WERI-Rb-1 (cell line): ENCODE results near the gene TTLL5.
"Not testable (repeated sequence)": the region's sequence is repeated elsewhere in the genome, so short reads cannot be mapped to it uniquely, and the experiment has no call there.

ENCODE experiments used
- DNase-seq: peaks from one replicate; pipeline ENCODE4 v3.0.0-alpha.2; 2020
- H3K27ac ChIP-seq: fragments of 250-450 bp; sonication (Bioruptor Pico); 2 replicates; pipeline ENCODE4 v1.5.1; 2020; ENCODE audit warnings: mild to moderate bottlenecking, moderate library complexity
- H3K27me3 ChIP-seq: fragments of 250-450 bp; sonication (Bioruptor Pico); 2 replicates; pipeline ENCODE4 v1.5.1; 2021; ENCODE audit warnings: mild to moderate bottlenecking, low read depth, moderate library complexity; ENCODE audit not compliant: insufficient read depth, severe bottlenecking
- H3K36me3 ChIP-seq: fragments of 250-450 bp; sonication (Bioruptor Pico); 2 replicates; pipeline ENCODE4 v1.5.1; 2020; ENCODE audit warnings: mild to moderate bottlenecking, moderate library complexity
- H3K4me3 ChIP-seq: 2 replicates; pipeline ENCODE4 v1.5.1; 2011; ENCODE audit warnings: low read depth, mild to moderate bottlenecking, control low read depth, low read length
- H3K9me3 ChIP-seq: fragments of 250-450 bp; sonication (Bioruptor Pico); 2 replicates; pipeline ENCODE4 v1.5.1; 2021; ENCODE audit warnings: mild to moderate bottlenecking, moderate library complexity; ENCODE audit not compliant: severe bottlenecking
- TF ChIP-seq, protein P1 (sequence below): IDR thresholded peaks from 2 replicates; pipeline ENCODE4 v1.5.1; 2011; ENCODE audit warnings: low read depth, mild to moderate bottlenecking, control low read depth, inconsistent platforms, low read length

Gene TTLL5

DNA sequence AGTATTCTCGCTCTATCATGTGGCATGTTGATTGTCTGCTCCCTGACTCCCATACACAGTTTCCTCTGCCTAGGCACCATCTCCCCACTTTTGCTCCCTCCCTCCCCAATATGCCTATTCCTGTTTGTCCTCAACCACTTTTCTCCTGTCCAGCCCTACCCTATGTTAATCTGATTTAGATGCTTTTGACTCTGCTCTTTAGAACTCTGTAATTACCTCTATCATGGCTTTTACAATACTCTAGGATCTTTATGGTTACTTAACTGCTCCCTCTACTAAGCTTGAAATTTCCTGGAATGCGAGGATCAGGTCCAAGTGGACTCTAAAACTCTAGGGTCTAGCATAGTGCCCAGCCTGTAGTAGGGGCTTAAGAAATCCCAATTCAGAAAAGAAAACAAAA is 252.1 kb downstream of the TTLL5 start:
- DNase-seq = no peak
- Histone ChIP-seq H3K4me3 (no peak overlapping the region), H3K9me3 (no peaks in the 10 kb centered on the region), H3K27me3 (no peaks in the 10 kb centered on the region), H3K36me3 (no peaks in the 10 kb centered on the region; the same call in 1 of the 2 replicates), H3K27ac (no peak overlapping the region)
- TF ChIP-seq, protein P1, sequence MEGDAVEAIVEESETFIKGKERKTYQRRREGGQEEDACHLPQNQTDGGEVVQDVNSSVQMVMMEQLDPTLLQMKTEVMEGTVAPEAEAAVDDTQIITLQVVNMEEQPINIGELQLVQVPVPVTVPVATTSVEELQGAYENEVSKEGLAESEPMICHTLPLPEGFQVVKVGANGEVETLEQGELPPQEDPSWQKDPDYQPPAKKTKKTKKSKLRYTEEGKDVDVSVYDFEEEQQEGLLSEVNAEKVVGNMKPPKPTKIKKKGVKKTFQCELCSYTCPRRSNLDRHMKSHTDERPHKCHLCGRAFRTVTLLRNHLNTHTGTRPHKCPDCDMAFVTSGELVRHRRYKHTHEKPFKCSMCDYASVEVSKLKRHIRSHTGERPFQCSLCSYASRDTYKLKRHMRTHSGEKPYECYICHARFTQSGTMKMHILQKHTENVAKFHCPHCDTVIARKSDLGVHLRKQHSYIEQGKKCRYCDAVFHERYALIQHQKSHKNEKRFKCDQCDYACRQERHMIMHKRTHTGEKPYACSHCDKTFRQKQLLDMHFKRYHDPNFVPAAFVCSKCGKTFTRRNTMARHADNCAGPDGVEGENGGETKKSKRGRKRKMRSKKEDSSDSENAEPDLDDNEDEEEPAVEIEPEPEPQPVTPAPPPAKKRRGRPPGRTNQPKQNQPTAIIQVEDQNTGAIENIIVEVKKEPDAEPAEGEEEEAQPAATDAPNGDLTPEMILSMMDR = no peak

DNA sequence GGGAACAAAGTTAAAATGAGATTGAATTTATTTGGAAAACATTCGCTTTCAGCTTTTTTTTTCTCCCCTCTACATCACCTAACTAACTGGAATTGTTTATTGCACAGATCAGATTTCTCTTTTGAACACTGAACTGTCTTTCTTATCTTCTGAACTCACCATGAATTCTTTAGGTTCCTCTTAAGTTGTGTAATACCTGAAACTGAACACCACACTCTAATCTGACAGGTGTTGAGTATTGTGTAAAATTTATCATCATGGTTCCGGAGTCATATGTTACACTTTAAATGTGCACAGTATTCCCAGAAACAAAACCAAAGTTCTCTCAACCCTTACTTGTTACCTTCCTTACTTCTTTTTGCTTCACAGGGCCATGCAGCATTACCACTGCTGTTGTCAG is 254.0 kb downstream of the TTLL5 start:
- no peak overlapping the region for H3K4me3 ChIP-seq
- DNase-seq = no peak
- TF ChIP-seq, protein P1 = no peak

GRCh38 chr14:75917322-75917945 is 256.4 kb downstream of the TTLL5 start:
- H3K27me3 ChIP-seq = no peaks in the 10 kb centered on the region
- TF ChIP-seq, protein P1 = no peak
- H3K4me3 ChIP-seq = no peak overlapping the region
- H3K9me3 ChIP-seq = peaks cover 2% of the 10 kb centered on the region
- DNase-seq = no peak
- H3K36me3 ChIP-seq = no peaks in the 10 kb centered on the region; the same call in 1 of the 2 replicates
- H3K27ac ChIP-seq = no peak overlapping the region

More for the DNA sequence above, 254.0 kb downstream of the TTLL5 start:
- Histone ChIP-seq H3K36me3 (no peaks in the 10 kb centered on the region; the same call in 1 of the 2 replicates), H3K27ac (no peak overlapping the region), H3K27me3 (no peaks in the 10 kb centered on the region), H3K9me3 (no peaks in the 10 kb centered on the region)

DNA sequence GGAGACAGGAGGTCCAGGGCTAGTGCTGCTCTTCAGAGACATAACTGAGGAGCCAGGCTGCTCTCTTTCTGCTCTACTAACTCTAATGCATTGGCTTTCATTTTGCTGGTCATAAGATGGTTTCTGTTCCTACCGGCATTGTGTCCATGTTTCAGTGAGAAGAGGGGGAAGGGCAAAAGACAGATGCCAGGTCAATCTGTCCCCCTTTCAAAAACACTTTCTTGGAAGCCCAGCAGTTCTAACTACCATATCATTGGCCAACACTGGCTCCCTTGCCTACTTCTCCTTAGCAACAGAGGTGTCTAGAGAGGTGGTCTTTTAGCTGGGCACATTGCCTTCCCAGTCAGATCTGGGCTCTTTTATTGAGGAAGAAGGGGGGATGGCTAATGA is 256.9 kb downstream of the TTLL5 start:
- Histone ChIP-seq H3K9me3 (peaks cover 2% of the 10 kb centered on the region), H3K27ac (no peak overlapping the region), H3K4me3 (no peak overlapping the region), H3K36me3 (no peaks in the 10 kb centered on the region), H3K27me3 (no peaks in the 10 kb centered on the region)
- DNase-seq = no peak
- TF ChIP-seq, protein P1 = no peak

DNA sequence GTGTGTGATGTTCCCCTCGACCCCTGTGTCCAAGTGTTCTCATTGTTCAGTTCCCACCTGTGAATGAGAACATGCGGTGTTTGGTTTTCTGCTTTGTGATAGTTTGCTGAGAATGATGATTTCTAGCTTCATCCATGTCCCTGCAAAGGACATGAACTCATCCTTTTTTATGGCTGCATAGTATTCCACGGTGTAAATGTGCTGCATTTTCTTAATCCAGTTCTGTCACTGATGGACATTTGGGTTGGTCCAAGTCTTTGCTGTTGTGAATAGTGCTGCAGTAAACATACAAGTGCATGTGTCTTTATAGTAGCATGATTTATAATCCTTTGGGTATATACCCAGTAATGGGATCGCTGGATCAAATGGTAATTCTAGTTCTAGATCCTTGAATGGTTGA is 259.4 kb downstream of the TTLL5 start:
- not testable (repeated sequence) for H3K4me3 ChIP-seq, H3K27ac ChIP-seq, H3K36me3 ChIP-seq, DNase-seq, H3K9me3 ChIP-seq, H3K27me3 ChIP-seq

GRCh38 chr14:75925141-75925840 is 264.2 kb downstream of the TTLL5 start:
- H3K27ac ChIP-seq, H3K36me3 ChIP-seq, DNase-seq, H3K9me3 ChIP-seq, H3K4me3 ChIP-seq, H3K27me3 ChIP-seq: not testable (repeated sequence)
